ENCODE results near the gene DEPDC5. TPM values are rescaled to one million over a fixed set of nuclear protein-coding genes. Genes with fewer than 3 reads are reported as not detected.

DEPDC5 gene
- total and polyA plus RNA-seq, 2 of the 8 experiments (the other 6 are each of a cell fraction or from before 2014, with no cell fraction given) = 18.3 to 26.5 TPM

DNA sequence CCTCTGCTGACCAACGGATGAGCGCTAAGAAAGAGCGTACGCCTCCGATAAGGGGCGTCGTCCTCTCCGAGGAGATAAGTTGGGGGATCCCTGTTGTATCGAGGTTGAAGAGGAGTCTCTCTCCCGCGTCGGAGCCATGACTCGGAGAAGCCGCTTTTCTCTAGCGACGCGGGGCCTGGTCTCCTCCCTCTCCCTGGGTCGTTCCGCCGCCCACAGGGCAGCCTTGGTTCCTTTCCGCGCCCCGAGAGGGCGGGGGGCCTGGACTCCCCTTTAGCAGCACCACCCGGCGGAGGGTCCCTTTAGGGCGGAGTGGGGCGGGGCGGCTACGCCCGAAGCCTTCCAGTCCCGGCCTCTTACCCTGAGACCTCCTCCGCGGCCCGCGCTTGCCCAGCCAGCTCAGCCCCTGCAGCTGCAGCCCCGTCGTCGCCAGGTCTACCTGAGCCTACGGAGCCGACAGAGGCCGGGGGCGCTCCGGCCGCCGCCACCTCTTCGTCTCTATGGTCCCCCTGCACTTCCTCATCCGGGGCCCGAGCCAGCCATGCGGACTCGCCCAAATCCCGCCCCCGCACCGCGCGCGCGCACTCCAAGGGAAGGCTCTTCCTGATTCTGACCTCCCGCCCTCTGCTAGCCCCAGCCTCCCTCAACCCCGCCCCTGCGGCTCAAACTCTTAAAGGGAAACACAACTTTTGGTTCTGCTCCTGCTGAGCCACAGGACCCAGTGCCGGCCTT lies 4.0 kb upstream of the DEPDC5 start, which contains the start of gene PRR14L:
PRR14L (minus strand) TSS at position 497 of the 729 bp plus-strand sequence. CDS start 11,272 bp downstream, outside the sequence.
- Histone ChIP-seq H2BK12ac (ENCODE audit: low read depth, low read length) (peak within 1 kb of the TSS; percentile 92; the same call in 1 of the 2 replicates), H3K23me2 (ENCODE audit: low read depth, low read length) (peaks cover 14% of the 10 kb centered on the region; the same call in 1 of the 2 replicates), H3K27me3 (replicated peaks in 1 of 4; ENCODE audit: control insufficient read depth in 3 of 4, extremely low read depth in 1 of 4, insufficient read depth in 3 of 4, low read length in 3 of 4) (no peaks in the 10 kb centered on the region), H3K14ac (ENCODE audit: insufficient read length) (peak within 1 kb of the TSS; percentile 6), H2AFZ (ENCODE audit: low read length) (peak within 1 kb of the TSS; percentile 47; the same call in 1 of the 2 replicates), H4K8ac (ENCODE audit: extremely low read depth, insufficient read depth, low read length) (peak within 1 kb of the TSS; percentile 91; the same call in 1 of the 2 replicates), H3K9me3 (ENCODE audit: insufficient read depth in 2 of 2, low read depth in 1 of 2, low read length in 1 of 2) (no peaks in the 10 kb centered on the region), H3K79me1 (ENCODE audit: low read depth, low read length) (peaks cover 5% of the 10 kb centered on the region), H2BK20ac (ENCODE audit: low read length) (no peak within 1 kb of the TSS), H2BK5ac (ENCODE audit: low read depth, low read length) (peak within 1 kb of the TSS; percentile 67), H4K91ac (replicated peaks; ENCODE audit: insufficient read length, low read length) (peak within 1 kb of the TSS; percentile 2), H3K4me1 (replicated peaks in 1 of 4; ENCODE audit: control insufficient read depth in 3 of 4, insufficient read depth in 4 of 4, low read length in 3 of 4) (peaks cover 5 to 16% (median 12%) of the 10 kb centered on the region in 4 experiments), H3K18ac (ENCODE audit: extremely low read depth, low read length) (peak within 1 kb of the TSS; percentile 89), H2BK15ac (ENCODE audit: low read length) (peak within 1 kb of the TSS; percentile 85; the same call in 1 of the 2 replicates), H3K27ac (ENCODE audit: low read depth, low read length) (peak within 1 kb of the TSS; percentile 81), H3K9ac (replicated peaks in 1 of 4; ENCODE audit: extremely low read depth in 1 of 4, low read depth in 3 of 4, low read length in 3 of 4) (peak within 1 kb of the TSS; percentile 90 to 97 (median 93)), H3K4me2 (ENCODE audit: insufficient read depth in 1 of 2, low read depth in 2 of 2, low read length in 2 of 2) (peak within 1 kb of the TSS; percentile 83 to 99), H3K23ac (ENCODE audit: insufficient read length) (no peak within 1 kb of the TSS), H3K79me2 (ENCODE audit: control insufficient read depth in 1 of 2, insufficient read depth in 2 of 2, low read length in 2 of 2) (peaks cover 7 to 49% of the 10 kb centered on the region in 2 experiments), H3K4me3 (ENCODE audit: extremely low read depth in 1 of 4, insufficient read depth in 2 of 4, low read depth in 3 of 4, low read length in 4 of 4) (peak within 1 kb of the TSS; percentile 85 to 98 (median 92)), H4K5ac (ENCODE audit: insufficient read length, low read depth, low read length) (peak within 1 kb of the TSS; percentile 40), H3K36me3 (ENCODE audit: control insufficient read depth in 2 of 4, insufficient read depth in 4 of 4, low read length in 3 of 4) (peaks cover 0 to 7% (median under 1%) of the 10 kb centered on the region in 4 experiments; a peak in 3 of 8 replicates), H4K20me1 (replicated peaks in 1 of 2; ENCODE audit: control insufficient read depth in 1 of 2, insufficient read depth in 2 of 2, low read length in 2 of 2) (no peaks in the 10 kb centered on the region), H2AK5ac (ENCODE audit: low read depth, low read length) (no peak within 1 kb of the TSS), H3K4ac (replicated peaks; ENCODE audit: insufficient read length, low read depth, low read length) (peak within 1 kb of the TSS; percentile 4), H2BK120ac (replicated peaks; ENCODE audit: low read depth, low read length) (no peak within 1 kb of the TSS), H3K56ac (replicated peaks; ENCODE audit: insufficient read length, low read depth, low read length) (peak within 1 kb of the TSS; percentile 9)
- FAIRE-seq (no peak), DNase-seq (ENCODE audit: low read depth in 1 of 2, low spot score in 2 of 2) (peak; percentile 87 to 100)
- POLR2A ChIA-PET (ENCODE audit: partially characterized antibody) = interaction anchor here (0.6 to 1.7 kb wide), 6 partner anchors 9 to 412 kb away, joined by 3 to 5 read pairs (median 4); no protein-coding TSS in a partner anchor
- CTCF ChIA-PET (ENCODE audit: partially characterized antibody) = interaction anchor here (0.8 to 4.1 kb wide), 4 partner anchors 21 to 221 kb away, joined by 3 to 13 read pairs (median 7); no protein-coding TSS in a partner anchor
- WGBS, 2 experiments (ENCODE audit: extremely low coverage in 1 of 2, insufficient coverage in 1 of 2, insufficient read length in 1 of 2, insufficient replicate concordance in 2 of 2, low coverage in 1 of 2, low lambda C conversion rate in 2 of 2, missing lambda C conversion rate in 1 of 2) = 2% methylated on average over 49 of the region's 62 CpGs; no CpG with 5 or more reads in 1 of the 2 experiments
